ENCODE results near the gene POLD4. TPM values are rescaled to one million over a fixed set of nuclear protein-coding genes. Genes with fewer than 3 reads are reported as not detected.

Gene POLD4
- total and polyA plus RNA-seq, 4 donors = 18.8 to 246 (median 86.0) TPM

DNA sequence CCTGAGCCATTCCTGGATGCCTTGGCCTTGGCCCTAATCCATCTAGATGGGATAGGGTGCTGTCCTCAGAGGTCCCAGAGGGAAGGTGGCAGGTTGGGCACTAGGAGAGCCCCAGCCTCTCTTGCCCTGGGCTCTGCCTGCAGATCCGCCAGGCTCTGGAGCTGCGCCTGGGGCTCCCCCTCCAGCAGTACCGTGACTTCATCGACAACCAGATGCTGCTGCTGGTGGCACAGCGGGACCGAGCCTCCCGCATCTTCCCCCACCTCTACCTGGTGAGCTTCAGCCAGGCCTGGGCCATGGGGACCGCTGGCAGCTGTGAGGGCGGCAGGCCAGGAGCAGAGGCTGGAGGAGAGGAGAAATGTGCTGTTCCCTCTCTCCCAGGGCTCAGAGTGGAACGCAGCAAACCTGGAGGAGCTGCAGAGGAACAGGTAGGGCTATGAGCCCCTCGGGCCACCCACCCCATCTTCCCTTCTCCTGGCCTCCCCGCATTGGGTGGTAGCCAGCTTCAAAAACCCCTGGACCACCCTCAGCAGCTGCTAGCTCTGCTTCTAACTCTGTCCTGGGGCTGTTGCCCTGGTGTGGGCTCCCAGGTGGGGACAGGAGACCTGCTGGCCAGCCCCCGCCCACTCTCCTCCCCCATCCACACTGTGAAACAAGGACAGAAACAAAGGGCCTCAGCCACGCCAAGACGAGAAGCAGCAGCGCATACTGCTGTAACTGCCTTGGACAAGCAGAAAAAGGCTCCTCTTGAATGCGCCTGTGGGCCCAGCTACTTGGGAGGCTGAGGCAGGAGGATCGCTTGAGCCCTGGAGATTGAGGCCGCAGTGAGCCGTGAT, 45.1 kb downstream of the POLD4 start:
- no peak for TF ChIP-seq FOXA2 (IDR thresholded peaks at IDR 0.05)
- TF ChIP-seq, protein P1, sequence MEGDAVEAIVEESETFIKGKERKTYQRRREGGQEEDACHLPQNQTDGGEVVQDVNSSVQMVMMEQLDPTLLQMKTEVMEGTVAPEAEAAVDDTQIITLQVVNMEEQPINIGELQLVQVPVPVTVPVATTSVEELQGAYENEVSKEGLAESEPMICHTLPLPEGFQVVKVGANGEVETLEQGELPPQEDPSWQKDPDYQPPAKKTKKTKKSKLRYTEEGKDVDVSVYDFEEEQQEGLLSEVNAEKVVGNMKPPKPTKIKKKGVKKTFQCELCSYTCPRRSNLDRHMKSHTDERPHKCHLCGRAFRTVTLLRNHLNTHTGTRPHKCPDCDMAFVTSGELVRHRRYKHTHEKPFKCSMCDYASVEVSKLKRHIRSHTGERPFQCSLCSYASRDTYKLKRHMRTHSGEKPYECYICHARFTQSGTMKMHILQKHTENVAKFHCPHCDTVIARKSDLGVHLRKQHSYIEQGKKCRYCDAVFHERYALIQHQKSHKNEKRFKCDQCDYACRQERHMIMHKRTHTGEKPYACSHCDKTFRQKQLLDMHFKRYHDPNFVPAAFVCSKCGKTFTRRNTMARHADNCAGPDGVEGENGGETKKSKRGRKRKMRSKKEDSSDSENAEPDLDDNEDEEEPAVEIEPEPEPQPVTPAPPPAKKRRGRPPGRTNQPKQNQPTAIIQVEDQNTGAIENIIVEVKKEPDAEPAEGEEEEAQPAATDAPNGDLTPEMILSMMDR (IDR thresholded peaks at IDR 0.05; ENCODE audit: low read depth, low read length, missing input control) = no peak
- TF ChIP-seq, protein P2, sequence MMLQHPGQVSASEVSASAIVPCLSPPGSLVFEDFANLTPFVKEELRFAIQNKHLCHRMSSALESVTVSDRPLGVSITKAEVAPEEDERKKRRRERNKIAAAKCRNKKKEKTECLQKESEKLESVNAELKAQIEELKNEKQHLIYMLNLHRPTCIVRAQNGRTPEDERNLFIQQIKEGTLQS (IDR thresholded peaks at IDR 0.05) = no peak
- no peak overlapping the region for H3K4me3 ChIP-seq (ENCODE audit: low read depth in 1 of 3, low read length in 3 of 3)
- DNase-seq (ENCODE audit: low spot score) = no peak
- peaks cover 6 to 13% (median 9%) of the 10 kb centered on the region in 4 donors for H3K4me1 ChIP-seq (ENCODE audit: control insufficient read depth in 4 of 4, insufficient read depth in 4 of 4, low read length in 3 of 4)
- 95% methylated on average over 20 of the region's 20 CpGs for WGBS
- H3K27me3 ChIP-seq (ENCODE audit: control insufficient read depth in 4 of 4, insufficient read depth in 4 of 4, low read length in 3 of 4) = no peaks in the 10 kb centered on the region
- no peaks in the 10 kb centered on the region for H3K9me3 ChIP-seq (ENCODE audit: control insufficient read depth in 4 of 4, low read length in 3 of 4)
- H3K36me3 ChIP-seq (ENCODE audit: control insufficient read depth in 4 of 4, insufficient read depth in 3 of 4, low read depth in 1 of 4, low read length in 3 of 4) = peaks cover 5 to 15% (median 6%) of the 10 kb centered on the region in 4 donors
- H3K9ac ChIP-seq (ENCODE audit: low read depth in 1 of 2, low read length in 2 of 2) = no peak overlapping the region
- H3K27ac ChIP-seq (ENCODE audit: low read depth in 1 of 2, low read length in 2 of 2) = no peak overlapping the region

DNA sequence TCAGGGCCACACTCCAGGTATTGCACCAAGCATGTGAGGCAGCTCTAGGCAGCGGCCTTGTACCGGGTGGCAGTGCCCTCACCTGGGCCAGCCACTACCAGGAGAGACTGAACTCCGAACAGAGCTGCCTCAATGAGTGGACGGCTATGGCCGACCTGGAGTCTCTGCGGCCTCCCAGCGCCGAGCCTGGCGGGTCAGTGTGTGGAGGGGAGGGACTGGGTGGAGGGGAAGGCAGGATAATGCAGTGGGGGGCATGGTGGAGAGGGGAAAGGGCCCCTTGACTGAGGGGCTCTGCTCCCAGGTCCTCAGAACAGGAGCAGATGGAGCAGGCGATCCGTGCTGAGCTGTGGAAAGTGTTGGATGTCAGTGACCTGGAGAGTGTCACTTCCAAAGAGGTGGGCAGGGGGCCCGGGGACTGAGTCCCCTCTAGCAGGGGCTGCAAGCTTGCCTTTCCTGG, 45.8 kb downstream of the POLD4 start:
- TF ChIP-seq FOXA1 (IDR thresholded peaks at IDR 0.05) (no peak), JUND (IDR thresholded peaks at IDR 0.05) (no peak), SP1 (IDR thresholded peaks at IDR 0.05) (no peak), FOXA2 (IDR thresholded peaks at IDR 0.05) (no peak), HNF4G (IDR thresholded peaks at IDR 0.05) (no peak), HNF4A (conservative IDR thresholded peaks at IDR 0.05) (no peak), RAD21 (IDR thresholded peaks at IDR 0.05) (no peak)
- TF ChIP-seq, protein P1 (IDR thresholded peaks at IDR 0.05; ENCODE audit: low read depth, low read length, missing input control) = no peak
- Histone ChIP-seq H3K4me1 (ENCODE audit: control insufficient read depth in 4 of 4, insufficient read depth in 4 of 4, low read length in 3 of 4) (peaks cover 9 to 20% (median 12%) of the 10 kb centered on the region in 4 donors), H3K9me3 (ENCODE audit: control insufficient read depth in 4 of 4, low read length in 3 of 4) (no peaks in the 10 kb centered on the region), H3K27me3 (ENCODE audit: control insufficient read depth in 4 of 4, insufficient read depth in 4 of 4, low read length in 3 of 4) (no peaks in the 10 kb centered on the region), H3K9ac (ENCODE audit: low read depth in 1 of 2, low read length in 2 of 2) (no peak overlapping the region), H3K4me3 (ENCODE audit: low read depth in 1 of 3, low read length in 3 of 3) (no peak overlapping the region), H3K27ac (ENCODE audit: low read depth in 1 of 2, low read length in 2 of 2) (no peak overlapping the region), H3K36me3 (ENCODE audit: control insufficient read depth in 4 of 4, insufficient read depth in 3 of 4, low read depth in 1 of 4, low read length in 3 of 4) (peaks cover 5 to 15% (median 6%) of the 10 kb centered on the region in 4 donors)
- WGBS = 95% methylated on average over 12 of the region's 12 CpGs
- DNase-seq (ENCODE audit: low spot score) = no peak

DNA sequence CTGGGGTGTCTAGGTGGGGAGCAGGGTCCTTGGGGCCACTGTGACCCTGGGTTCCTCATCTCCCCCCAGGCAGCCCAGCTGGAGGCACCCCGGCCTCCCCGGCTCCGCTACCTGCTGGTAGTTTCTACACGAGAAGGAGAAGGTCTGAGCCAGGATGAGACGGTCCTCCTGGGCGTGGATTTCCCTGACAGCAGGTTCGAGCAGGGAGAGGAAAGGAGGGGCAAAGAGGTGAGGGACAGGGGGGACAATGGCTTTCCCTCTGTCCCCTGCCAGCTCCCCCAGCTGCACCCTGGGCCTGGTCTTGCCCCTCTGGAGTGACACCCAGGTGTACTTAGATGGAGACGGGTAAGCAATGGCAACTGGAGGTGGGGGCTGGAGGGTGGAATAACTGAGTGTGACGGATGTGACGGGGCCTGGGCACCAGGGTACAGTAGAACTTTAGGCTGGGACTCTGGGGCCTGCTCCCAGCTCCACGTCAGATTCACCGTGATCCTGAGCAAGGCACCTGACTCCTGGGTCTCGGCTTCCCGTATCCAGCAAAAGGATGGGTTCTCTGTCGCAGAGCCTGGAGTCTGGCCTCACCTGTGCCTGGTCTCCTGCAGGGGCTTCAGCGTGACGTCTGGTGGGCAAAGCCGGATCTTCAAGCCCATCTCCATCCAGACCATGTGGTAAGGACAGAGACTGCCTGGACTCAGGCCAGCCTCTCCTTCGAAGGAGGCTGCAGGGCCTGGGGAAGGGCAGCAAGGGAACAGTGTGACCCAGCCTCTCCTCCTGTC, 46.4 kb downstream of the POLD4 start:
- Histone ChIP-seq H3K27ac (ENCODE audit: low read depth in 1 of 2, low read length in 2 of 2) (no peak overlapping the region), H3K4me3 (ENCODE audit: low read depth in 1 of 3, low read length in 3 of 3) (no peak overlapping the region), H3K9ac (ENCODE audit: low read depth in 1 of 2, low read length in 2 of 2) (no peak overlapping the region), H3K36me3 (ENCODE audit: control insufficient read depth in 4 of 4, insufficient read depth in 3 of 4, low read depth in 1 of 4, low read length in 3 of 4) (peaks cover 5 to 15% (median 6%) of the 10 kb centered on the region in 4 donors), H3K9me3 (ENCODE audit: control insufficient read depth in 4 of 4, low read length in 3 of 4) (no peaks in the 10 kb centered on the region), H3K4me1 (ENCODE audit: control insufficient read depth in 4 of 4, insufficient read depth in 4 of 4, low read length in 3 of 4) (peaks cover 13 to 26% (median 18%) of the 10 kb centered on the region in 4 donors), H3K27me3 (ENCODE audit: control insufficient read depth in 4 of 4, insufficient read depth in 4 of 4, low read length in 3 of 4) (no peaks in the 10 kb centered on the region)
- DNase-seq (ENCODE audit: low spot score) = no peak
- 95% methylated on average over 19 of the region's 19 CpGs for WGBS
- TF ChIP-seq, protein P1 (IDR thresholded peaks at IDR 0.05; ENCODE audit: low read depth, low read length, missing input control) = no peak
- no peak for TF ChIP-seq GABPA (IDR thresholded peaks at IDR 0.05 in 1 of 2, conservative IDR thresholded peaks at IDR 0.05 in 1 of 2)
- no peak for TF ChIP-seq HNF4A (conservative IDR thresholded peaks at IDR 0.05)
- TF ChIP-seq JUND (IDR thresholded peaks at IDR 0.05) = no peak
- TF ChIP-seq, protein P3, sequence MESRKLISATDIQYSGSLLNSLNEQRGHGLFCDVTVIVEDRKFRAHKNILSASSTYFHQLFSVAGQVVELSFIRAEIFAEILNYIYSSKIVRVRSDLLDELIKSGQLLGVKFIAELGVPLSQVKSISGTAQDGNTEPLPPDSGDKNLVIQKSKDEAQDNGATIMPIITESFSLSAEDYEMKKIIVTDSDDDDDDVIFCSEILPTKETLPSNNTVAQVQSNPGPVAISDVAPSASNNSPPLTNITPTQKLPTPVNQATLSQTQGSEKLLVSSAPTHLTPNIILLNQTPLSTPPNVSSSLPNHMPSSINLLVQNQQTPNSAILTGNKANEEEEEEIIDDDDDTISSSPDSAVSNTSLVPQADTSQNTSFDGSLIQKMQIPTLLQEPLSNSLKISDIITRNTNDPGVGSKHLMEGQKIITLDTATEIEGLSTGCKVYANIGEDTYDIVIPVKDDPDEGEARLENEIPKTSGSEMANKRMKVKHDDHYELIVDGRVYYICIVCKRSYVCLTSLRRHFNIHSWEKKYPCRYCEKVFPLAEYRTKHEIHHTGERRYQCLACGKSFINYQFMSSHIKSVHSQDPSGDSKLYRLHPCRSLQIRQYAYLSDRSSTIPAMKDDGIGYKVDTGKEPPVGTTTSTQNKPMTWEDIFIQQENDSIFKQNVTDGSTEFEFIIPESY (IDR thresholded peaks at IDR 0.05) = no peak
- no peak for TF ChIP-seq NR2F2 (IDR thresholded peaks at IDR 0.05)
- TF ChIP-seq, protein P4, sequence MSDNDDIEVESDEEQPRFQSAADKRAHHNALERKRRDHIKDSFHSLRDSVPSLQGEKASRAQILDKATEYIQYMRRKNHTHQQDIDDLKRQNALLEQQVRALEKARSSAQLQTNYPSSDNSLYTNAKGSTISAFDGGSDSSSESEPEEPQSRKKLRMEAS (IDR thresholded peaks at IDR 0.05) = no peak
- TF ChIP-seq FOXA2 (IDR thresholded peaks at IDR 0.05) = no peak
- no peak for TF ChIP-seq RXRA (IDR thresholded peaks at IDR 0.05)
- TF ChIP-seq TAF1 (conservative IDR thresholded peaks at IDR 0.05) = no peak
